HG03175 (cell line): ENCODE results near the gene GNB1L.

Experiments used
- ATAC-seq: cut with Tn5 transposase; IDR thresholded peaks from one replicate; pipeline ENCODE4 v1.9.1; 2021; ENCODE audit warnings: mild to moderate bottlenecking, moderate library complexity; ENCODE audit not compliant: unreplicated experiment

The GNB1L gene

GRCh38 chr22:19866665-19867009, 12.0 kb upstream of the GNB1L start:
- ATAC-seq, result no peak

DNA sequence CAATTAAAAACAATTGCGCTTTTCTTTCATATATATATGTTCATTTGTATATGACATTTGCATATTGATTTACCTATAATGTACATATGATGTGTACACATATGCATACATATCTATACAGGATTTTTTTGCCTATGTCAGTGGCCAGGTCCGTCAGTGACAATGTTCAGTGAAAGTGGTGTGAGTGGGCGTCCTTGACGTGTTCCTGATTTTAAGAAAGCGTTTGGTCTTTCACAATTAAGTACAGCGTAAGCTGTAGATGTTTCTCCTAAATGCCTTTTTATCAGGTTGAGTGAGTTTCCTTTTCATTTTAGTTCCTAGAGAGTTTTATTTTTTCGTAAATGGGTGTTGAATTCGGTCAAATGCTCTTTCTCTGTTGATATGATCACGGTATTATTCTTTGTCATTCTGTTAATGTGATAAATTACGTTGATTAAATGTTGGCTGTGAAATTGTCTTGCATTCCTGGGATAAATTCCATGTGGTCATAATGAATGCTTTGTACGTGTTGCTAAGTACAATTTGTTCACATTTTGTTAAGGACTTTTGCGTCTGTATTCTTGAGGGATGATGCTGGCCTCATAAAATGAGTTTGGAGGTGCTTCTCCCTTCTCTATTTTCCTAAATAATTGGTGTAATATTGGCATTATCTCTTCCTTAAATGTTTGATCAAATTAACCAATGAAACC, 10.6 kb upstream of the GNB1L start:
- no peak for ATAC-seq

DNA sequence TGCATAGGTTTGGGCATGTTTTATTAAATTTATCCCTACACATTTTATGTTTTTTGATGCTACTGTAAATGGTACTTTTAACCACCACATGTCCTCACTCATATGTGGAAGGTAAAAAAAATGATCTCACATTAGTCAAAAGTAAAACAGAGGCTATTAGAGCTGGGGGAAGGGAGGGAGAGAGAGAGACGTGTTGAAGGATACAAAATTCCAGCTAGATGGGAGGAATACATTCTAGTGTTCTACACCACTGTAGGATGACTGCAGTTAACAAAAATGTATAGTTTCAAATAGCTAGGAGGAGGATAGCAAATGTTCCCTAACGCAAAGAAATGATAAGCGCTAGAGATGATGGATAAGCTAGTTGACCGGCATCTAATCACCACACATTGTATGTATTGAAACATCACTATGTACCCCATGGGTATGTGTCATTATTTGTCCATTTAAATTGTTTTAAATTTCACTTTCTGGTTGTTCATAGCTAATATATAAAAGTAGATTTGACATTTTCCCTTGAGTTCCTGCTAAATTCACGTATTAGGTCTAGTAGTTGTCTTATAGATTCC, 9.9 kb upstream of the GNB1L start:
- ATAC-seq, result no peak

GRCh38 chr22:19863571-19863970, 8.9 kb upstream of the GNB1L start:
- ATAC-seq, result no peak

- ATAC-seq, result no peak
Observed at GRCh38 chr22:19862619-19863246, 8.1 kb upstream of the GNB1L start.

DNA sequence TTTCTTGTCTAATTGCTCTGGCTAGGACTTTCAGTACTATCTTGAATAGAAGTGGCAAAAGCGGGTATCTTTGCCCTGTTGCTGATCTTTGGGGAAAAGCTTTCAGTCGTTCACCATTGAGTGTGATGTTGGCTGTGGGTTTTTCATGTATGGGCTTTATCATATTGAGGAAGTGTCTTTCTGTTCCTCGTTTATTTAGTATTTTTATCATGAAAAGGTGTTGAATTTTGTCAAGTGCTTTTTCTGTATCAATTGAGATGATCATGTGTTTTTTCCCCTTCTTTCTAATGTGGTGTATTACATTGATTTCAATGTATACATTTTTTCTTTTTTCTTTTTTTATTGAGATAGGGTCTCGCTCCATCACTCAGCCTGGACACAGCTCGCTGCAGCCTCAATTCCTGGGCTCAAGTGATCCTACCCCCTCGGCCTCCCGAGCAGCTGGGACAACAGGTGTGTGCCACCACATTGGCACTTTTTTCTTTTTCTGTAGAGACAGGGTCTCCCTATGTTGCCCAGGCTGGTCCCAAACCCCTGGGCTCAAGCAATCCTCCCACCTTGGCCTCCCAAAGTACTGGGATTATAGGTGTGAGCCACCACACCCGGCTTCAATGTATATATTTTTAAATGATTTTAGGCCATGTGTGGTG, 5.3 kb upstream of the GNB1L start:
- ATAC-seq, result no peak

DNA sequence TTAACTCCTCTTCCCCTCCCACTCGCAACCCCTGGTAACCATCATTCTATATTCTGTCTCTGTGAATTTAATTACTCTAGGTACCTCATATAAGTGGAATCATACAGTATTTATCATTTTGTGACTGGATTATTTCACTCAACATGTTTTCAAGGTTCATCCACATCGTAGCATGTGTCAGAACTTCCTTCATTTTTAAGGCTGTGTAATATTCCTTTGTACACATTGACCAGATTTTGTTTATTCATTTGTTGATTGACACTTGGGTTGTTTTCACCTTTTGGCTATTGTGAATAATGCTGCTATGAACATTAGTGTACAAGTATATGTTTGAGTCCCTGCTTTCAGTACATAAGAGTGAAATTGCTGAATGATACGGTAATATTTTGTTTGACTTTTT, 2.7 kb upstream of the GNB1L start:
- no peak for ATAC-seq

DNA sequence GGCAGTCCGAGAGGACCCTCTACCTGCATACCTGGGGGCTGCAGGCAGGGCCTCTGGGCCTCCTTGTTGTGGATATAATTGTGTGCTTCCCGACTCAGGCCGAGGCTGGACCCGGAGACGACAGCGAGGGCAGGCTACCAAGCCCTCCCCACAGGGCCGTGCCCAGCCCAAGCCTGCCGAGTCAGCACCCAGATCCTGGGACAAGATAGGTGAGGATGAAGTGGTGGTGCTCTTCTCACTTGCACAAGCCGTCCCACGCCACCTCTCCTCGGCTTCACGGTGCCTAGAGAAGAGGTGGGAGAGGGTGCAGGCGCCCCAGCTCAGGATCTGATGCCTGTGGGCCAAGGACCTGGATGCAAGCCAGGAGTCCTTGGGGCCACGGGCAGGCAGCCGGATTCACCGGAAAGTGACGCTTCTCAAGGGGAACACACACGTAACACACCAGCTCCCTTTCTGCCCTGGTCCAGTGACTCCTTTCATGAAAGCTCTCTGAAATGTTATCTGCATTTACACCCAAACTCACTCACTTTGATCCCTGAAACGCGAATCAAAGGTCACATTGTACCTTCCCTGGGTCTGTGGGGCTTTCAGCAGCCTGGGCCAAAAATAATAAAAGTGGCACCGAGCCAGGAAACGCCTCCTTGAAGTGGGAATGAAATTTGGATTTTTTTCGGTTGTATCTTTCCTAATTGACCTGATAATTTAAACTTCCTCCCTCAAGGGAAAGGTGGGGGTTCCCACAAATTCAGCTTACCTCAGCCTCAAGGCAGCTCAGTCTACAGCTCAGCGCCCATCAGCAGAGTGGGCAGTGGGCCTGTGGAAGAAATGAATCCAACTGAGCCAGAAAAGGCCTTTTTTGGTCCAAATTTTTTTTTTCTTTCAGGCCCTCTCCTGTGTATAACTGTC, 1.1 kb upstream of the GNB1L start:
- peak; percentile 20 for ATAC-seq

DNA sequence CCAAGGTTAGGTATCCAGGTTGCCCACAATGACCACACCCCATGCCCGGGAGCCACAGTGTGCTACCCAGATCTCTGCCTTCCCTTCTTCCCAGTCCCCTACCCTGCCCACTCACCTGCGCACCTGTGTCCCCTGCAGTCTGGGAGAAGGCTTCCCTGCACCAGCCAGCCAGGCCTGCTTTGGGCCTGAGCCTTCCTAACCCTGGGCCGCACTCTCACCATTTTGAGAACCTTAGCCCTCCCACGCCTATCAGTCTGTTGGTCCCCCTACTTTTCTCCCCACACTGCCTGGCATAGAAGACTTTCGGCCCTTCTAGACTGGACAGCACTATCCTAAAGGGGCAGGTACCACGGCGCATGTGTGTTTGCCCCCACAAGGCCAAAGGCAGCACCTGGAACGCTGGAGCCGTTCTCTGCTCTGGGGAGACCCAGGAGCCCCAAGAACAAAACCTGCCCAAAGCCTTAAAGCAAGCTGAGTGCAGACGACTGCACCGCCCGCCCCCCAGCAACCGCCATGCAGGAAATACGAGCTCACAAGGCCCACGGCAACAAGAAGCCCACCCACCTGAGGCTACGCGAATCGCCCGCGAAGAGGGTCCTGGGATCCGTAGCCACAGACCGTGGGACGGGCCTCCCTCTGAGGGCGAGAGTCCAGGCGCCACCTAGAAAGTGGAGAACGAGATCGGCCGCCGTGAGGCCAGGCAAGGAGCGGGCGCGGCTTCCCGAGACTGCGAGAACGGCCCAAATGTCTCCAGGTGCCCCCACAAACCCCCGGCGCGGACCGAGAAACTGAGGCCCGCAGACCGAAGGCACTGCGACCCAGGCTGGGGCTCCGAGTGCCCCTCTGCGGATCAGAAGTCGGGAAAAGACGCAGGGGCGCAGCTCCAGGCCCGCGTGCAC, 546 bp downstream of the GNB1L start:
- peak; percentile 11 for ATAC-seq

GRCh38 chr22:19853058-19853878, 1.4 kb downstream of the GNB1L start:
- no peak for ATAC-seq

DNA sequence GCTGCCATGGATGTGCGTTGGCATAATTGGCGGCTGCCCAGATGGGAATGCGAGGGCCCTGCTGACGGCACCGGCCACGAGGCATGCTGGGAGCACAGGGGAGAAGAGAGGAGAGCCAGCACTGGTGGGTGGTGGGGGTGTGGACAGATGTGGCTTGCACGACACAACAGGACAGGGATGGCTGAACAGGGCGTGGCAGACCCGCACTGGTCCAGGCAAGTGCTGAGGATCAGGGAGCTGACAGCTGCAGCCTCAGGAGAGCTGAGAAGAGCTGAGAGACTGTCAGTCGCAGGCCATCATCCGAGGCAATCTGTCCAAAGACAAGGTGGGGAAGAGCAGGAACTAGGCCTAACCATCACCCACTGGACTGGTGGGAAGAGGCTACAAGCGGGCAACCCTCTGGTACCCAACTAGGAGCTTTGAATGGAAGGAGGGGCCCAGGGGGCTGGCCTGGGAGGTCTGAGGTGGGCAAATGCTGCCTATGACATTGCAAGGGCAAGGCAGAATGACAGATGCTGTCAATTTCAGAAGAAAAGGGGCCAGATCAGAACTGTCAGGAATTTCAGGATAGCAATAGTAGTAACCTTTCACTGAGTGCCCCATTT, 2.4 kb downstream of the GNB1L start:
- no peak for ATAC-seq

DNA sequence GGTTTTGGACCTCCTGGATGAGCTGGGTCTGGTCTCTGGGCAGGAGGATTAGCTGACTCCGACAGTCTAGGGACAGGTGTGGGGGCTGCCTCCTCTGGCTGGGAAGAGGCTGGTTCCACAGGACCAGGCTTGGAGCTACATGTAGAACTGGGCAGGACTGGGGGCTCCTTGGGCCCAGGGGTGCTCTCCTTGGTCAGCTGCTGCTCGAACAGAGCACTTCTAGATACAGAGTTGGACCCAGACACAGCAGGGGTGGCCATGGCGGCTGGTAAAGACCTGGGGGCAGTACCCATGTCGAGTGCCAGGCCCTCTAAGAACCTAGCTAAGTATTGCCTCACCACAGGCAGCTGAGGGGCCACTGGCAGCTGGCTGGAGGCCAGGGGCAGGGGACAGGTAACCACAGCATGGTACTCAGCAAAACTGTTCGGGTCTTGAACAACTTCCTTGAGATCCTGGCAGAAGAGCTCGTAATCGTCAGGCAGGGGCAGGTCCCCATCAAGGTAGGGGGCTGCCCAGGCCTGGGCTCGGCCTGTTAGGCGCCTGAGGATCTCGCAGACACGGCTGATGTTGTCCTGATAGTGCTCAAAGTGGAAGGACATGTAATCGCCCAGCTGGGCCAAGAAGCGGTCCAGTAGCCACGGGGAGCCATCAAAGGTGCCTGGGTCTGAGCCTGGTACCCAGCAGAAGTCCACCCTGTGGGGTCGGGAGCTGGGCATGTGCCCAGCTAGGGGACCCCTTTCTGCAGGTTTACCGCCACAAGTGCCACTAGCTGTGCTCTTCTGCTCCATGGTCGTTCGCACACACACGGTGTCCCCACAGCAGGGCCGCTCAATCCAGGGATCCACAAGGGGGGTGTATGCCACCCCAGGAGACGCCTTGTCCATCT, 3.1 kb downstream of the GNB1L start:
- ATAC-seq, result no peak

GRCh38 chr22:19850763-19851109, 3.9 kb downstream of the GNB1L start:
- no peak for ATAC-seq

- no peak for ATAC-seq
Observed at GRCh38 chr22:19849835-19850762, 4.6 kb downstream of the GNB1L start.

GRCh38 chr22:19848298-19849224, 6.1 kb downstream of the GNB1L start:
- no peak for ATAC-seq

DNA sequence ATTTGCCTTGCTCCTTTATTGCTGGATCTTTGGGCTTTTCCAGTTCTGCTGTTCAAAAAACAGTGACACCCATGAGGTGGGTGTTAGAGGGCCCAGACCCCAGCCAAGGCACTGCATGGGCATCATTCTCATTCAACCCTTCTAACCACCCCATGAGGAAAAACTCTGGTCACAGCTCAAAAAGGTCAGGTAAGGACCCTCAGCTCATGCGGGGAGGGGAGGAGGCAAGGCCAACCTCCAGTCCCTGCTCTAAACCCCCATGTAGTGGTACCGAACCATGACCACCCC, 7.4 kb downstream of the GNB1L start:
- ATAC-seq, result no peak
